ENCODE measurements around the gene ZNF598. TPM values are rescaled to one million over a fixed set of nuclear protein-coding genes. Genes with fewer than 3 reads are reported as not detected.

ZNF598 gene
- total RNA-seq, 1 experiment from 2014 or later = 70.9 TPM

DNA sequence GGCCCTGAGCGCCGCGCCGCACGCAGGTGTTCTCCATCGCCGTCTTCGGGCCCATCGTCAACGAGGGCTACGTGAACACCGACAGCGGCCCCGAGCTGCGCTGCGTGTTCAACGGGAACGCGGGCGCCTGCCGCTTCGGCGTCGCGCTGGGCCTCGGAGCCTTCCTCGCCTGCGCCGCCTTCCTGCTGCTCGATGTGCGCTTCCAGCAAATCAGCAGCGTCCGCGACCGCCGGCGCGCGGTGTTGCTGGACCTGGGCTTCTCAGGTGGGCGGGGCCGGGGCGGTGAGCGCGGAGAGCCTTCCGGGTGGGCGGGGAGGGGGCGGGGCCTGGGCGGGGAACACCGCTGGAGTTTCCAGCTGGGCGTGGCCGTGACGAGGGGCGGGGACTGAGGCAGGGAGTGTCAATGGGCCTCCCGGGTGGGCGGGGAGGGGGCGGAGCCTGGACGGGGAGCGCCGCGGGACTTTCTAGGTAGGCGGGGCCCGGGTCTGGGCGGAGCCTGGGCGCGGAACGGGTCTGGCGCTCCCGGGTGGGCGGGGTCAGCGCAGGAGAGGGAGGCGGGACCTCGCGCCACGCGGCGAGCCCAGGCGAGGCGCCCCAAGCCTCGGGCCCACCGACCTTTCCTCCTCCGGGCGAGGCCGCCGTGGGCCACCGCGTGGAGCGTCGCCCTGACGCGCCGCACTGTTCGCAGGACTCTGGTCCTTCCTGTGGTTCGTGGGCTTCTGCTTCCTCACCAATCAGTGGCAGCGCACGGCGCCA, 17.5 kb downstream of the ZNF598 start:
- Histone ChIP-seq H3K9ac (ENCODE audit: extremely low read depth, insufficient read length, low read length) (no peak overlapping the region), H3K4me1 (ENCODE audit: insufficient read depth, low read length) (no peaks in the 10 kb centered on the region; the same call in 1 of the 2 replicates), H2AFZ (ENCODE audit: low read length) (no peak overlapping the region)

More for the DNA sequence above, 17.5 kb downstream of the ZNF598 start:
- no peaks in the 10 kb centered on the region for H3K79me2 ChIP-seq (ENCODE audit: insufficient read depth, low read length)
- peaks cover 15% of the 10 kb centered on the region; the same call in 1 of the 2 replicates for H3K27me3 ChIP-seq (ENCODE audit: insufficient read depth, low read length)
- no peak overlapping the region for H3K27ac ChIP-seq (ENCODE audit: insufficient read length, low read depth, low read length)
- H2BK12ac ChIP-seq (ENCODE audit: insufficient read length, low read depth, low read length) = no peak overlapping the region
- H2AK5ac ChIP-seq (ENCODE audit: insufficient read length, low read length) = no peak overlapping the region
- peak overlapping the region; percentile 82 for H3K14ac ChIP-seq (ENCODE audit: insufficient read depth, low read length)
- no peak overlapping the region for H3K27ac Mint-ChIP-seq
- H3K18ac ChIP-seq (ENCODE audit: insufficient read length, low read depth, low read length) = peak overlapping the region; percentile 85
- H2BK5ac ChIP-seq (ENCODE audit: insufficient read length, low read length) = no peak overlapping the region
- H4K91ac ChIP-seq (ENCODE audit: insufficient read length, low read depth, low read length) = no peak overlapping the region
- H3K23me2 ChIP-seq (ENCODE audit: insufficient read length, low read depth, low read length, poor library complexity, severe bottlenecking) = peaks cover 18% of the 10 kb centered on the region
- no CpG with 5 or more reads among the region's 96 CpGs for WGBS (ENCODE audit: extremely low coverage, insufficient read length, low lambda C conversion rate)
- no peaks in the 10 kb centered on the region for H3K9me3 ChIP-seq (ENCODE audit: control insufficient read depth, low read depth, low read length)
- H3K36me3 Mint-ChIP-seq (ENCODE audit: insufficient read depth in 1 of 3, low read depth in 3 of 3) = peaks cover 0 to 1% (median under 1%) of the 10 kb centered on the region in 3 experiments; a peak in 3 of 7 replicates
- H4K8ac ChIP-seq (replicated peaks; ENCODE audit: insufficient read length, low read depth, low read length) = no peak overlapping the region
- no peaks in the 10 kb centered on the region for H4K20me1 ChIP-seq (ENCODE audit: control insufficient read depth, insufficient read depth, insufficient read length)
- no peak overlapping the region for H2BK20ac ChIP-seq (ENCODE audit: low read depth, low read length, poor library complexity, severe bottlenecking)
- no peaks in the 10 kb centered on the region for H3K79me1 ChIP-seq (ENCODE audit: insufficient read depth, low read depth, low read length, poor library complexity, severe bottlenecking)
- H3K56ac ChIP-seq (ENCODE audit: insufficient read length, low read depth, low read length) = no peak overlapping the region
- peak overlapping the region; percentile 66 to 84; a peak in 3 of 5 replicates for H3K4me3 Mint-ChIP-seq
- peak overlapping the region; percentile 53 for H3K4me2 ChIP-seq (ENCODE audit: insufficient read depth, insufficient read length, low read length)
- H2BK120ac ChIP-seq (ENCODE audit: low read depth, low read length, poor library complexity, severe bottlenecking) = no peak overlapping the region
- no peaks in the 10 kb centered on the region; a peak in 1 of 5 replicates for H3K9me3 Mint-ChIP-seq
- DNase-seq = peak; percentile 97
- H3K4ac ChIP-seq (ENCODE audit: low read depth, low read length) = no peak overlapping the region; the same call in 1 of the 2 replicates
- H3K4me1 Mint-ChIP-seq = peaks cover 16 to 20% of the 10 kb centered on the region in 2 experiments
- H3K27me3 Mint-ChIP-seq (ENCODE audit: low read depth) = peaks cover 42% of the 10 kb centered on the region
- no peak overlapping the region for H3K23ac ChIP-seq (ENCODE audit: insufficient read length, low read depth, low read length)
- TF ChIP-seq, protein P1, sequence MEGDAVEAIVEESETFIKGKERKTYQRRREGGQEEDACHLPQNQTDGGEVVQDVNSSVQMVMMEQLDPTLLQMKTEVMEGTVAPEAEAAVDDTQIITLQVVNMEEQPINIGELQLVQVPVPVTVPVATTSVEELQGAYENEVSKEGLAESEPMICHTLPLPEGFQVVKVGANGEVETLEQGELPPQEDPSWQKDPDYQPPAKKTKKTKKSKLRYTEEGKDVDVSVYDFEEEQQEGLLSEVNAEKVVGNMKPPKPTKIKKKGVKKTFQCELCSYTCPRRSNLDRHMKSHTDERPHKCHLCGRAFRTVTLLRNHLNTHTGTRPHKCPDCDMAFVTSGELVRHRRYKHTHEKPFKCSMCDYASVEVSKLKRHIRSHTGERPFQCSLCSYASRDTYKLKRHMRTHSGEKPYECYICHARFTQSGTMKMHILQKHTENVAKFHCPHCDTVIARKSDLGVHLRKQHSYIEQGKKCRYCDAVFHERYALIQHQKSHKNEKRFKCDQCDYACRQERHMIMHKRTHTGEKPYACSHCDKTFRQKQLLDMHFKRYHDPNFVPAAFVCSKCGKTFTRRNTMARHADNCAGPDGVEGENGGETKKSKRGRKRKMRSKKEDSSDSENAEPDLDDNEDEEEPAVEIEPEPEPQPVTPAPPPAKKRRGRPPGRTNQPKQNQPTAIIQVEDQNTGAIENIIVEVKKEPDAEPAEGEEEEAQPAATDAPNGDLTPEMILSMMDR (conservative IDR thresholded peaks at IDR 0.05) = no peak
- no peak overlapping the region for H3T11ph ChIP-seq (ENCODE audit: low read length)
- H2BK15ac ChIP-seq (ENCODE audit: low read depth, low read length) = no peak overlapping the region; the same call in 1 of the 2 replicates
- H4K5ac ChIP-seq (ENCODE audit: insufficient read length, low read depth, low read length) = no peak overlapping the region
